Activated CD4-positive, alpha-beta T cell treated with anti-CD3 and anti-CD28 coated beads, Interleukin-2, amount 10 ng/mL, durations not matched to agents 24 days and 14 days (primary cell): ENCODE data around the gene ZBTB5. TPM values are rescaled to one million over a fixed set of nuclear protein-coding genes. Genes with fewer than 3 reads are reported as not detected.
A peak's percentile ranks its signal among the peaks of the same experiment; 100 is the strongest.
"Not testable (repeated sequence)": the region's sequence is repeated elsewhere in the genome, so short reads cannot be mapped to it uniquely, and the experiment has no call there.

Experiments used
- DNase-seq: peaks from one replicate; pipeline ENCODE4 v3.0.0; 2022
- H3K27ac Mint-ChIP-seq: one replicate; pipeline ENCODE4 v1.8.0; 2022; ENCODE audit warnings: mild to moderate bottlenecking, mixed read lengths
- H3K27me3 Mint-ChIP-seq: one replicate; pipeline ENCODE4 v1.8.0; 2022; ENCODE audit warnings: mixed read lengths
- H3K36me3 Mint-ChIP-seq: one replicate; pipeline ENCODE4 v1.8.0; 2022; ENCODE audit warnings: low read depth, mild to moderate bottlenecking, mixed read lengths
- H3K4me1 Mint-ChIP-seq: one replicate; pipeline ENCODE4 v1.8.0; 2021; ENCODE audit warnings: mixed read lengths
- H3K4me3 Mint-ChIP-seq: one replicate; pipeline ENCODE4 v1.8.0; 2022; ENCODE audit warnings: mild to moderate bottlenecking, moderate library complexity, mixed read lengths
- H3K9me3 Mint-ChIP-seq: one replicate; pipeline ENCODE4 v1.8.0; 2021; ENCODE audit warnings: mixed read lengths
- intact Hi-C: fragments of 100-400 bp; cut with micrococcal nuclease; formaldehyde crosslinking; loops from one replicate; pipeline ENCODE4 v1.15.1; 2023
- total RNA-seq: library from RNA; stranded (reverse); gene quantifications from 2 replicates; pipeline ENCODE4 v1.2.3, GENCODE V29; 2022

Gene ZBTB5
- total RNA-seq, 1 donor from 2014 or later, result 9.5 TPM

DNA sequence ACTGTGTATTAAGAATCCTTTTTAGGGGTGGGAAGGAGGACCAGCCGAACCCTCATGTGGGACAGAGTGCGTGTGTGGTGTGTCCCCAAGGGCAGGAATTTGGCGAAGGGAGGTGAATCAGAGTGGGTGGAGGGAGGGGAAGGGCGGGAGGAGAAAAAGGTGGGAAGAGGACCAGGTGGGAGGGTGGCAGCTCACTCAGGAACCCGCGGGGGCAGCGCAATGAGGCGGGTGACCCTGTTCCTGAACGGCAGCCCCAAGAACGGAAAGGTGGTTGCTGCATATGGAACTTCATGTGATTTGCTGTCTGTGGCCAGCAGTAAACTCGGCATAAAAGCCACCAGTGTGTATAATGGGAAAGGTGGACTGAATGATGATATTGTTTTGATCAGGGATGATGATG is 11.7 kb upstream of the ZBTB5 start:
- Mint-ChIP-seq H3K9me3 (peaks cover 10% of the 10 kb centered on the region), H3K27ac (no peak overlapping the region), H3K4me3 (no peak overlapping the region), H3K4me1 (peaks cover 8% of the 10 kb centered on the region), H3K27me3 (peaks cover 39% of the 10 kb centered on the region), H3K36me3 (peaks cover 4% of the 10 kb centered on the region)
- DNase-seq, result no peak
- intact Hi-C loops, result no loop called here

DNA sequence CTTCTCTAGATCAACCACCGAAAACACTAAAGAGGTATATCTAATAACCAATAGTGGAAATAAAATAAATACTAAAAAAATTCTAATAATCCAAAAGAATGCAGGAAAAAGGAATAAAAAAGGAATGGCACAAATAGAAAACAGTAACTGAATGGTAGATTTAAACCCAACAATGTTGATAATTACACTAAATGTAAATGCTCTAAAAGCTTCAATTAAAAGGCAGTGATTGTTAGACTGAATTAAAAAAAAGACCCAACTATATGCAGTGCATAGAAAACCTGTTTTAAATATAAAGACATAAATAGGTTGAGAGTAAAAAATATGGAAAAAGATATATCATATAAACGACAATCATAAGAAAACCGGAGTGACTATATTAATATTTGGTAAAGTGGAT is 9.2 kb upstream of the ZBTB5 start:
- intact Hi-C loops, result no loop called here
- no peak for DNase-seq
- H3K4me3 Mint-ChIP-seq, result no peak overlapping the region
- H3K9me3 Mint-ChIP-seq, result peaks cover 10% of the 10 kb centered on the region
- H3K4me1 Mint-ChIP-seq, result peaks cover 13% of the 10 kb centered on the region
- no peak overlapping the region for H3K27ac Mint-ChIP-seq
- peaks cover 23% of the 10 kb centered on the region for H3K27me3 Mint-ChIP-seq
- H3K36me3 Mint-ChIP-seq, result peaks cover 4% of the 10 kb centered on the region

DNA sequence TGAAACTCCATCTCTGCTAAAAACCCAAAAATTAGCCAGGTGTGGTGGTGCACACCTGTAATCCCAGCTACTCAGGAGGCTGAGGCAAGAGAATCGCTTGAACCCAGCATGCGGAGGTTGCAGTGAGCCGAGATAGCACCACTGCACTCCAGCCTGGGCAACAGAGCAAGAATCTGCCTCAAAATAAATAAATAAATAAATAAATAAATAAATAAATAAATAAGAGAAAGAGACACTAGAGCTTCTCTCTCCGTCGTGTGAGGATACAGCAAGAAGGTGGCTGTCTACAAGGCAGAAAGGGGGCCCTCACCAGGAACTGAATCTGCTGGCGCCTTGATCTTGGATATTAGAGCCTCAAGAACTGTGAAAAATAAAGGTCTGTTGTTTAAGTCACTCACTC is 8.7 kb upstream of the ZBTB5 start:
- Mint-ChIP-seq H3K27me3 (peaks cover 20% of the 10 kb centered on the region), H3K4me1 (peaks cover 13% of the 10 kb centered on the region), H3K9me3 (peaks cover 10% of the 10 kb centered on the region)
- intact Hi-C loops, DNase-seq, H3K36me3 Mint-ChIP-seq, H3K27ac Mint-ChIP-seq, H3K4me3 Mint-ChIP-seq: not testable (repeated sequence)

DNA sequence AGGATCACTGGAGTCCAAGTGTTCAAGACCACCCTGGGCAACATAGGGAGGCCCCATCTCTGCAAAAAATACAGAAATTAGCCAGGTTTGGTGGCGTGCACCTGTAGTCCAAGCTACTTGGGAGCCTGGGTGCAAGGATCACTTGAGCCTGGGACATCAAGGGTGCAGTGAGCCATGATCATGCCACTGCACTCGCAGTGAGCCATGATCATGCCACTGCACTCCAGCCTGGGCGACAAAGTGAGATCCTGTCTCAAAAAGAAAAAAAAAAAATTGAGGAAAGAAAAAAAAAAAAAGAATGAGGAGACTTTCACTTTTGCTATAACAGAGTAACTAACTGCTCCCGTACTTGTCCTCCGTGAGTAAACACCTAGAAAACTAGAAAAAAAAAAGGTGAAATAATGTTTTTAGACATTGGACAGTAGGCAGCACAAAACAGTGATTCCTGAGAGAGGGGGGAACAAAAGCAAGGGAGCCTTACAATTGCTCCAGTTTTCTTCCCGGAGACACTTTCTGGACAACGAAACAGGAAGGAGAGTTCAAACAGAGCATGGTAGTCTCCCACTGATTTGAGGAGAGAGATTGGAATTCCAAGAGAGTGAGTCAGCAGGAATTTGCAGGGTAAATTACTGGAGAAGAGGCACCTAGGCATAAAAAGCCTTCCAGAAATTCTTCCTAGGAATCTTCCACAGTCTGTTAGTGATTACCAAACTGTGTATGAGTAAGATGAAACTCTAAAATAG is 6.9 kb upstream of the ZBTB5 start:
- peaks cover 10% of the 10 kb centered on the region for H3K9me3 Mint-ChIP-seq
- intact Hi-C loops, result no loop called here
- peaks cover 5% of the 10 kb centered on the region for H3K27me3 Mint-ChIP-seq
- peaks cover 13% of the 10 kb centered on the region for H3K4me1 Mint-ChIP-seq
- H3K27ac Mint-ChIP-seq, result peak overlapping the region; percentile 82
- peaks cover 4% of the 10 kb centered on the region for H3K36me3 Mint-ChIP-seq
- DNase-seq, result no peak
- peak overlapping the region; percentile 88 for H3K4me3 Mint-ChIP-seq

DNA sequence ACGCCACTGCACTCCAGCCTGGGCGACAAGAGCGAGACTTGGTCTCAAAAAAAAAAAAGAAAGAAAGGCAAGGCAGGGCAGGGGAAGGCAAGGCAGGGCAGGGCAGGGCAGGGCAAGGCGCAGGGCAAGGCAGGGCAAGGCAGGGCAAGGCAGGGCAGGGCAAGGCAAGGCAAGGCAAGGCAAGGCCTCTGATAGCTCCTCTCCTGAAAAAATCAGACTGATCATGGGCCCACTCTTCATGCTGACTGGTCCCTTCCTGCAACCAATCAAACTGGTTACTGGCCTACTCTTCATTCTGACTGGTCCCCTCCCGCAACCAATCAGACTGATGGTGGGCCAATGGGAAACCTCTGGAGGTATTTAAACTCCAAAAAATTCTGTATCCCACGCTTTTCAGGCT is 3.4 kb upstream of the ZBTB5 start:
- Mint-ChIP-seq H3K9me3 (peaks cover 3% of the 10 kb centered on the region), H3K27me3 (no peaks in the 10 kb centered on the region), H3K36me3 (peaks cover 2% of the 10 kb centered on the region), H3K4me1 (peaks cover 32% of the 10 kb centered on the region), H3K27ac (no peak overlapping the region), H3K4me3 (no peak overlapping the region)
- no peak for DNase-seq
- intact Hi-C loops, result no loop called here

DNA sequence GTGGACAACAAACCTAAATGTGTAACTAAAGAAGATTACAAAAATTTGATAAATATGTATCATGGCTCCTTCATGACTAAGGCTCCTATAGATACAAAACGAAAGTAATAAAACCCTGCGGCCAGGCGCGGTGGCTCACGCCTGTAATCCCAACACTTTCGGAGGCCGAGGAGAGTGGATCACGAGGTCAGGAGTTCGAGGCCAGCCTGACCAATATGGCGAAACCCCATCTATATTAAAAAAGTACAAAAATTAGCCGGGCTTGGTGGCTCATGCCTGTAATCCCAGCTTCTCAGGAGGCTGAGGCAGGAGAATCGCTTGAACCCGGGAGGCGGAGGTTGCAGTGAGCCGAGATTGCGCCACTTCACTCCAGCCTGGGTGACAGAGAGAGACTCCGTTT is 2.3 kb upstream of the ZBTB5 start:
- H3K9me3 Mint-ChIP-seq, DNase-seq, H3K27me3 Mint-ChIP-seq, H3K27ac Mint-ChIP-seq, H3K4me3 Mint-ChIP-seq, H3K36me3 Mint-ChIP-seq, intact Hi-C loops: not testable (repeated sequence)
- peaks cover 41% of the 10 kb centered on the region for H3K4me1 Mint-ChIP-seq

DNA sequence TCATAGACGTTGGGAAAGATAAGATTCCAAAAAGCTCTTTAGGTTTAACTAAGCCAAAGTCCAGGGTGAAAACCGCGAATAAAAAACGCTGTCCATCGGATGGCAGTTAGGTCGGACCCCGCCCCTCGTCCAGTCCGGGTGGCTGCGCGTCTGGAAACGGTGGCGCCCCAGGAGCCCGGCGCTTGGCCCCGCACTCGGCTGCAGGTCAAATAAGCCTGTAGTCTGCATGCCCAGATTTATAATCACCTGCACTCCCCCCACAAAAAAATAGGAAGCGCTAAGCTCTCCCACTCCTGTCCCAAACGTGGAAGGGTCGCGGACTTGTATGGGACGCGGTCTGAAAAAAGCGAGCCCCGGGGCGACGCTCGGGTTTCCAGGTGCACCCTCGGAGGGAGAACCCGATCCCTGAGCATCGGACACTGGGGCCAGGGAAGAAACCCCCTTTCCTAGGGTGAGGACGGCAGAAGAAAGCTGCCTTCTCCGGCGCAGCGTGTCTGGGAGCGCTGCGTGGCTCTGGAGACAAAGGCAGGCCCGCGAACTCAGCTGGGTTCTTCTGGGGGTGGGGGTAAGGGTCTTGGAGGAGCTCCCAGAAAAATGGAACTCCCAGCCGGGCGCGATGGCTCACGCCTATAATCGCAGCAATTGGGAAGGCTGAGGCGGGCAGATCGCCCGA is 923 bp upstream of the ZBTB5 start:
- Mint-ChIP-seq H3K36me3 (peaks cover 10% of the 10 kb centered on the region), H3K4me3 (peak overlapping the region; percentile 99), H3K4me1 (peaks cover 32% of the 10 kb centered on the region), H3K27me3 (no peaks in the 10 kb centered on the region), H3K9me3 (no peaks in the 10 kb centered on the region), H3K27ac (peak overlapping the region; percentile 98)
- DNase-seq, result no peak
- intact Hi-C loops, result no loop called here

DNA sequence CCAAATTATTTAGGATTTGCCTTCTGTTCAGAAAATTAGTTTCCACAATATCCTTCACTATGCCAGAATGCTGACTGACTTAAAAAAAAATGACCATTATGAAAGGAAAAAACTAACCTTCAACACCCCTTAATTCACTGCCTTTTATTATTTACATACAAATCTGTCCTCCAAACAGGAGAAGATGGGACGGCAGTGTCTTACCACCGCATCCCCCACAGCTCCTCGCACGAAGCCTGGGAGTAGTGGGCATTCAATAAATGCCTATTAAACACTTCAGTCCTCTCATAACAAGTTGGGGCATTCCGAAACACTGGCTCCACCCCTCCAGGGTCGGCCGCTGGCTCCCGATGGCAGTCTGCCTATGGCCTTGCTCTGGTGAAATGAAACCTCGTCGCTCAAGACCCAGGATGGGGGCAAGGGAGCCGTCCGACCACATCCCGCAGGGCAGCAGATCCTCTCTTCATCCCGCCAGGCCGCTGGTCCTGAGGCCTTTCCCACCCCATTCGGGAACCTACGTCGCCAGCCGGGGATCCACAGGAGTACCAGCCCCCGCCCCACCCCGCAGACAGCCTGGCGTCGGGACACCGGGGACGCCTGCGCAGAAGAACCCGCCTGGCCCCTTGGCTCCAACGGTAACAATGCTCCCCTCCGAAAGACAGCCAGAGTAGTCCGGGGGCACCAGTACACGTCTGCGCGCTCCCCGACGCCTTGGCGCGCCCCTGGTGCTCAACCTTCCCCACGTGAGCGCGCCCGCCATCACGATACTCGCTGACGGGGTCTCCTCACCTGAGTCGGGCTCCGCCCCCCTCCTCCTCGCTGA is 613 bp downstream of the ZBTB5 start:
- intact Hi-C loops, result loop anchor here (1.0 to 2.0 kb wide), 9 partner anchors 21 to 440 kb away; partner anchors contain the start of genes DCAF10, GRHPR, POLR1E and SLC25A51
- H3K27me3 Mint-ChIP-seq, result no peaks in the 10 kb centered on the region
- peak overlapping the region; percentile 99 for H3K4me3 Mint-ChIP-seq
- peak; percentile 91 for DNase-seq
- H3K36me3 Mint-ChIP-seq, result peaks cover 10% of the 10 kb centered on the region
- H3K4me1 Mint-ChIP-seq, result peaks cover 35% of the 10 kb centered on the region
- no peaks in the 10 kb centered on the region for H3K9me3 Mint-ChIP-seq
- peak overlapping the region; percentile 98 for H3K27ac Mint-ChIP-seq

DNA sequence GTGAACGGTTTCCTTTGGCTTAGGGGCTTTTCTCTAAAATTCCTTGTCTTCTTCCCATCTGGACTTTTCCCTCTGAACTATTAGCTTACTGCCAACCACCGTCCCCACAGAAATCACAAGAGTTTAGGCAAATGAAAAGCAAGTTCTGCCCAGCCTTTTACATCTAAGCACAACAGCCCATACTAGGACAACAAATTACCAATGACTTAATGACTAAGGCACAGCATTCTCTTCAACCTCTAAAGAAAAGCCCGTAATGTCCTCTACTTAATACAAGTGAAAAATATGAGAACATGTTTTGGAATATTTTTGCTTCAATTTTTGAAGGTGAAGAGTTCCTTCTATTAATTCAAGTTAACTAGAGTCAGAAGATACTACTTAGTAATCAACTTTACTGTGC is 1.2 kb downstream of the ZBTB5 start:
- H3K9me3 Mint-ChIP-seq, result no peaks in the 10 kb centered on the region
- intact Hi-C loops, result loop anchor here (2.0 kb wide), 1 partner anchor 49 kb away; no protein-coding TSS in a partner anchor
- H3K27ac Mint-ChIP-seq, result peak overlapping the region; percentile 98
- H3K27me3 Mint-ChIP-seq, result no peaks in the 10 kb centered on the region
- no peak for DNase-seq
- H3K4me3 Mint-ChIP-seq, result peak overlapping the region; percentile 99
- H3K36me3 Mint-ChIP-seq, result peaks cover 12% of the 10 kb centered on the region
- peaks cover 35% of the 10 kb centered on the region for H3K4me1 Mint-ChIP-seq

DNA sequence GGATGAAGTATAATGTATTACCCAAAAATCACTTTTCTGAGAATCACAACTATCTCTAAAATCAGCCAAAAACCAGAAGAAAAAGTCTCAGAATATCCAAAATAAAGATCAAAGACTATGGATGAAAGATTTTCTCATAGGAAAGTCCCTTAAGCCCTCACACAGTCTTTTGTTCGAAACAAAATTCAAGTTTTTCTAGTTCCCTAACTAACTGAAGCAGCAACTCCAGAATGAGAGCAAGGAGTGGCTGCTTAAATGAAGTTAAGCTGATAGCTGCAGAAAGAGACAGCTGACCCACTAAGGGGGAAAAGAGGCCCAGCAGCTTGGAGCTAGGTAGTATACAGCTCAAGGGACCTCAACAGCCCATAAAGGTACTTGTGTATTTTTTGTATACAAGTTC is 8.4 kb downstream of the ZBTB5 start:
- Mint-ChIP-seq H3K4me1 (peaks cover 14% of the 10 kb centered on the region), H3K36me3 (peaks cover 2% of the 10 kb centered on the region), H3K27me3 (no peaks in the 10 kb centered on the region), H3K4me3 (no peak overlapping the region), H3K9me3 (no peaks in the 10 kb centered on the region), H3K27ac (no peak overlapping the region)
- DNase-seq, result no peak
- intact Hi-C loops, result no loop called here

DNA sequence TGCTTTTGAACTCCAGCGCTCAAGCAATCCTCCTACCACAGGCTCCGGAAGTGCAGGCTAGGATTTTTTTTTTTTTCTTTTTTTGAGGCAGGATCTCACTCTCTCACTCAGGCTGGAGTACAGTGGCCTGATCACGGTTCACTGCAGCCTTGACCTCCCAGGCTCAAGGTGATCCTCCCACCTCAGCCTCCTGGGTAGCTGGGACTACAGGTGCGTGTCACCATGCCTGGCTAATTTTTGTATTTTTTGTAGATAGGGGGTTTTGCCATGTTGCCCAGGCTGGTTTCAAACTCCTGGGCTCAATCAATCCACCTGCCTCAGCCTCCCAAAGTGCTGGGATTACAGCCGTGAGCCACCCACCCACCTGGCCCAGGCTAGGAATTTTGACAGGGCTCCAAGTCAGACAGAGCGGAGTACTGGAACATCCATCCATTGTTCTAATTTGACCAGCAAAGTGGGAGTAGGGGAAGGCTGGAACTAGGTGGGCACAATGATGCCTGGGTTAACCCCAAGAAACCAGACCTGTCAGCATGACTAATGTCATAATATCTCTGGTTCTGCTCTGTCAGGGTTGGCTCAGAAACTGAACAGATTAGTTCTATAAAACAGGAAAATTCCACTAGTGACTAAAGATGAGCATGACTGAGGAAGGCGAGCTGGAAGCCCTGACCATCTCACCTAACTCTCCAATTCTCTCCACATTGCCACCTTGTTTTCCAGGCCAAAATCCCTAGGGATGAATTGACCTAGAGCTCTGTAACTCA is 9.2 kb downstream of the ZBTB5 start:
- Mint-ChIP-seq H3K27ac (no peak overlapping the region), H3K27me3 (no peaks in the 10 kb centered on the region), H3K4me3 (no peak overlapping the region), H3K36me3 (peaks cover 2% of the 10 kb centered on the region), H3K4me1 (peaks cover 17% of the 10 kb centered on the region), H3K9me3 (no peaks in the 10 kb centered on the region)
- intact Hi-C loops, result no loop called here
- DNase-seq, result no peak

DNA sequence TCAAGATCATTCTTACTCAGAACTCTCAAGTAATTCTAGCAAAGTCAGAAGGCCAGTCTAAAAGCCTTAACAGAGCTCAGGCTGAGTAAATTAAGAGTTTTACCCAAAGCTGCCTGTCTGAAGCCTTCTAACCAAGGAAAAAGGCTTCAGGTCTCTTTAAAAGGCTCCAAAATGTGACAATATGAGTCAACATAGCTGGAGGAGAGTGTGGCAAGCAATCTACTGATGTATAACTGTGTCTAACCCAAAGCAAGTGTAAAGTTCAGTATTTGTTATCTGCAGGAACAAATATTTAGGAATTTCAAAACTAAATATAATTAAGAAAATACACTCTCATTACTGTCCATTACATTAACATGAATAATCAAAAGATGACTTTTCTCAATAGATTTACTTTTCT is 11.0 kb downstream of the ZBTB5 start:
- no peak for DNase-seq
- no peaks in the 10 kb centered on the region for H3K27me3 Mint-ChIP-seq
- H3K4me3 Mint-ChIP-seq, result no peak overlapping the region
- no peaks in the 10 kb centered on the region for H3K9me3 Mint-ChIP-seq
- no peak overlapping the region for H3K27ac Mint-ChIP-seq
- intact Hi-C loops, result no loop called here
- peaks cover 4% of the 10 kb centered on the region for H3K36me3 Mint-ChIP-seq
- peaks cover 15% of the 10 kb centered on the region for H3K4me1 Mint-ChIP-seq

DNA sequence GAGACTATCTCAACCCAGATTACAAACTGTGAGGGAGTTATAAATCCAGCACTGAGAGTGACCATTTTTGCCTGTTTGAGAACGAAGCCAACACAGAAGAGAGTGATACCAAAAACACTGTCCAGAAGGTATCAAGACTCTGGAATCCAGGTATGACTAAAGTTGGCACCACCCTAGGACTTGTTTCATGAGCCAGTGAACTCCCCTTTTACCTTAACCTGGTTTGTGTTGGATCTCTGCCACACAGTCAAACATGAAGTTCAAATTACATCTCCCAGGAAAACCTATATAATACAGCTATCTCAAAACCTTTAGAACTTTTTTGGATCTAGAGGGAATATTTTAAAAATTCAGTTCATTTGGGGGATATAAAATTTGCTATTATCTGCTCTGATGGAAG is 11.4 kb downstream of the ZBTB5 start:
- Mint-ChIP-seq H3K27ac (no peak overlapping the region), H3K27me3 (no peaks in the 10 kb centered on the region), H3K4me1 (peaks cover 15% of the 10 kb centered on the region), H3K36me3 (peaks cover 4% of the 10 kb centered on the region), H3K9me3 (no peaks in the 10 kb centered on the region), H3K4me3 (no peak overlapping the region)
- intact Hi-C loops, result no loop called here
- no peak for DNase-seq
